GM12874 (cell line): ENCODE measurements around the gene LSAMP.

ENCODE experiments used
- TF ChIP-seq, protein P1 (sequence below): IDR thresholded peaks from 2 replicates; pipeline ENCODE4 v1.5.1; 2011; ENCODE audit warnings: low read depth, mild to moderate bottlenecking, control low read depth, low read length, moderate library complexity; ENCODE audit not compliant: insufficient read depth

Gene LSAMP

DNA sequence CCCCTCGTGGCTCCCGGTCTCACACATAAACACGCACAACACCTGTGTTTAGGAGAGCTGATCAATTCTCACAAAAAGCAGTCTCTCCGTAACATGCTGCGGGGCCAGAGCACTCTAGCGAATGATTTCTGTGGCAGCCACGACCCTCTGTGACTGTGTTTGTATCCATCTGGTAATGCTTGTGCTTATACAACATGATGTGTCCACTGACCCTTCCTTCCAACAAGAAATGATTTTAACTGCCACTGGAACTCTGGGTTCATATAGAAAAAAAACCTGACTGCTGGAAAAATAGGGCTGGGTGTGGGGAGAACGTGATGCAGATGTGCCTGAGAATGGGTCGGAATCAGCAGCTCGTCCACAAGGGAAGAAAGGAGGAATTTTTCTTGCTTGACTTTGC lies 411.8 kb downstream of the LSAMP start:
- TF ChIP-seq, protein P1, sequence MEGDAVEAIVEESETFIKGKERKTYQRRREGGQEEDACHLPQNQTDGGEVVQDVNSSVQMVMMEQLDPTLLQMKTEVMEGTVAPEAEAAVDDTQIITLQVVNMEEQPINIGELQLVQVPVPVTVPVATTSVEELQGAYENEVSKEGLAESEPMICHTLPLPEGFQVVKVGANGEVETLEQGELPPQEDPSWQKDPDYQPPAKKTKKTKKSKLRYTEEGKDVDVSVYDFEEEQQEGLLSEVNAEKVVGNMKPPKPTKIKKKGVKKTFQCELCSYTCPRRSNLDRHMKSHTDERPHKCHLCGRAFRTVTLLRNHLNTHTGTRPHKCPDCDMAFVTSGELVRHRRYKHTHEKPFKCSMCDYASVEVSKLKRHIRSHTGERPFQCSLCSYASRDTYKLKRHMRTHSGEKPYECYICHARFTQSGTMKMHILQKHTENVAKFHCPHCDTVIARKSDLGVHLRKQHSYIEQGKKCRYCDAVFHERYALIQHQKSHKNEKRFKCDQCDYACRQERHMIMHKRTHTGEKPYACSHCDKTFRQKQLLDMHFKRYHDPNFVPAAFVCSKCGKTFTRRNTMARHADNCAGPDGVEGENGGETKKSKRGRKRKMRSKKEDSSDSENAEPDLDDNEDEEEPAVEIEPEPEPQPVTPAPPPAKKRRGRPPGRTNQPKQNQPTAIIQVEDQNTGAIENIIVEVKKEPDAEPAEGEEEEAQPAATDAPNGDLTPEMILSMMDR, result no peak

DNA sequence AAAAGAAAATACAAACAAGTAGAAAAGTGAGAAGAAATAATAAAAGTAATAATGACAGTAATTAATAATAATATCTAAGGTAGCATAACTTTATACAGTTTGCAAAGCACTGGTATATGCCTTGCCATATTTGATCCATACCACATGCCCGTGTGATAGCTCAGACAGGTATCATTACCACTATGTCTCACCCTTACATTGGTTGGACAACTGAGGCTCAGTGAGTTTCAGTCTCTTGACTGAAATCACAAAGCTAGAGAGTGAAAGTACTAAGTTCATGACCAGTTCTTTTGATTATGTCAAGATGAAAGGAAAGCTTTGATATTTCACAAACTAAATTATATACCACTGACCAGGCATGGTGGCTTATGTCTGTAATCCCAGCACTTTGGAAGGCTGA lies 413.1 kb downstream of the LSAMP start:
- TF ChIP-seq, protein P1, result no peak

DNA sequence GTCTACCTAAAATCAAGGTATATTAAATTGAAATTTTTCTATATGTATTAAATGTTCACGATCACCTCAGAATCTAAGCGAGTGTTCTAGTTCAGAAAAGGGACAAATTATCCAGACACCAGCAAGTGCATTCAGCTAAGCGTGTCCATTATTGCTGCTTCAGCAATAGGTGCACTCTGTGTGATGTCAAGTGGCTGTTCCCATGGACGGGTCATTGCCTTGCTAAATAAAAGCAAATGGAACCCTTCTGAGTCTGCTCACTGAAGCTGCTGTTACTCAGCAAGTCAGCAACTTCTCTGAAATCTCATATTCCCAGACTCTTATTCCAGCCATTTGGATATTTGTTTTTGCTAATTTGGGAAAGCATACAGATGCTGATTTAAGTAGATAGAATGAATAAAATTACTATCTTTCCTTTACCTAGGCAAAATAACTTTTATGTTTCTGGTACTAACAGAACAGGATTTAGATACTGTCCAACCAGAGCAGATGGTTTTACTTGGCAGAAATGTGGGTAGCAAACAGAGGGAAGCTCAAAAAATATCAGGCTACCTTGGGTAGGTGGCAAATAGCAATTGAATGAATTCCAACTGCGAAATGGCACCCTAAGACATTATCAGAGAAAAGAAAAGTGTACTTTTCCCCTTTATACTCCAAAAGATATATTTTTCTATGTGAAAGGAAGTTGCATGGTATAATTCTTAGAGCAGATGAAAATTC lies 415.0 kb downstream of the LSAMP start:
- TF ChIP-seq, protein P1, result no peak

DNA sequence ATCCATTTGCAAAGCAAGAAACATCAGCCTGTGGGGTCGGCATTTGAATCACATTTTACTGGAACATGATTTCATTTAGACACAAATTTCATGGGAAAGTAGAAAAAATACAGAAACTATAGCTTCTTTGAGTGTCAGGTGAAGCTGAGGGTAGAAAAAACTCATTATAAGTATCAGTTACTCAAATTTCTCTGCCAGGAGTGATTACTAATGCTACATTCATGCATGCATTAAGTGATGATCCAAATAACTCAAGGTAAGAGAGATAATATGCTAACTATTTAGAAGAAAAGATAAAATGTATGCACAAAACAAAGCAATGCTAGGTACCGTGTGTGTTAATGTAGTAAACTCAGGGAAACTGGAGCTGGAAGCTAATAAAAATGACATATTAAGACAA lies 416.0 kb downstream of the LSAMP start:
- TF ChIP-seq, protein P1, result no peak

DNA sequence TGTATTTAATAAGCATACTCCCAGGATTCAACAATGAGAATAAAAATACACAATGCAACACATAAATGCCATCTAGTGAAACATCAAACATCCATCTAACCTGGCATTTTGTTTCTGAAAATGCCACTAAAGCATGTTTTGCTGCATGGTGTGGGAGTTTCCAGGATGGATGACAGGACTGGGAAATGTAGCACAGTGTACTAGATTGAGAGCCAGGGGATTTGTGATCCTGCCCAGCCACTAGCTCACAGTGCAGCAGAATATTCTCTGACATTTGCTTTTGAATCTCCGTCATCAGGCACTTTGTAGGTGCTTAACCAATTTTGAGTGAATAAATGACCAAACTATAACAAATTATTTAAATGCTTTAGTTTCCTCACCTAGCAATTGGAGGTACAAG lies 417.1 kb downstream of the LSAMP start:
- TF ChIP-seq, protein P1, result no peak

DNA sequence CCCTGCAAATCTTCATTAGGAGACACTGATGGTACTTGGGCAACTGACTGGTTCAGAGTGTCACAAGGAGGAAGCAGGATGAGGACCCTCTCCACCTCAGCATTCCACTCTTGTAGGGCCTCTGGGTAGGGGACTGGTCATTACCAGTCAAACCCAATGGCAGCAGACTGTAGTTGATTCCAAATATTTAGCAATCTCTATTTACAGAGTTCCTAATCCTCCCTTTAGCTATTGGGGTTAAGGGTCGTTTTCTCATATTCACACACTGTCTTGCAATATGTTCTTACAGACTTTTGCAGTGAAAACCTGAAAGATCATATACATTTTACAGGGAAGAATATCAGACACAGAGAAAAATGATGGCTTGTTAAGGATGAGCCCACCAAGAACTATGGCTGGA lies 424.3 kb downstream of the LSAMP start:
- TF ChIP-seq, protein P1, result no peak

DNA sequence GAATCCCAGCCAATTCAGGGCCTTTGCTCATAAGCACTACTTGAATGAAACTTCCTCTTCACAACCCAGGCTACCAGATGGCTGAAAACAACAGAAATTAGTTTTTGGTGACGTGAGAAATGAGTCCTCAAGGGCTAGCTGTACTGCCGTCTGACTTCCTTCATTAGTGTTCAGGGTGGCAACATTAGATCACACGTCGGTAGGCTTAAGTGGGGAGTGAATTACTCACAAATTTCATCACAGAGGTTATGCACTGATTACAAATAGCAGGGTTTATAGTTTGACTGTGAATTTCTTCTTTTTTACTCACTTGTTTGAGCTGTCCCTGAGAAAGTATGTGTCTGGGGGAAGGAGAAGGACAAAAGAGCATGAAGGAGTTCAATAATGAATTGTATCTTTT lies 424.8 kb downstream of the LSAMP start:
- TF ChIP-seq, protein P1, result no peak

DNA sequence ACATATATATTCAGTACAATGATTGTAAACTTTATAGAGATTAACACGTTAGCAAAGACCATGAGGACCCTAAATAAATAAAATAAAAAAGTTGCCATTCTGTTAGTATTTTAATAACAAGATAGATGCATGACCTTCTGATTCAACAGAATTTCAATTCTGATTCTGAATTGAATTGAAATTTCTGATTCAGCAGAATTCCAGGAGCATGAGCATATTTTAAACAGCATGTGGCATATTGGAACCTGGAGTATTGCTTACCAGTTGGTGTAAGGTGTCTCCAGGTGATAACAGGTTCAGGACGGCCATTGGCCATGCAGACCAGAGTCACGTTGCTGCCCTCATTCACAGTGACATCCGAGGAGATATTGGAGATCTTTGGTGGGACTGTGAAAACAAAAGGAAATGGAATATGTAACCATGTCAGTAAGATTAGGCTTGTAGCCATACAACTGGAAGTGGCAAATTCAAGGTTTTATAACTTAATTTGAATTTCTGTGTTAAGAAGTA lies 426.0 kb downstream of the LSAMP start:
- TF ChIP-seq, protein P1, result no peak
